Trophoblast cell (in vitro differentiated cells and primary cell): ENCODE measurements around the gene ASIC4.

Experiments used
- DNase-seq, 2 donors: peaks; one replicate each; pipeline ENCODE4 v3.0.0-alpha.2; 2016
- H2AFZ ChIP-seq: 2 replicates; pipeline ENCODE4 v1.6.1; 2013; ENCODE audit warnings: low read length, moderate library complexity, mild to moderate bottlenecking; ENCODE audit not compliant: insufficient read depth, poor library complexity
- H2AK5ac ChIP-seq: 2 replicates; pipeline ENCODE4 v1.6.1; 2013; ENCODE audit warnings: mild to moderate bottlenecking, low read length
- H2BK120ac ChIP-seq: 2 replicates; pipeline ENCODE4 v1.6.1; 2013; ENCODE audit warnings: low read length, mild to moderate bottlenecking, moderate library complexity; ENCODE audit not compliant: insufficient read depth, poor library complexity
- H2BK12ac ChIP-seq: 2 replicates; pipeline ENCODE4 v1.6.1; 2013; ENCODE audit warnings: mild to moderate bottlenecking, low read length, moderate library complexity
- H2BK5ac ChIP-seq: 2 replicates; pipeline ENCODE4 v1.6.1; 2013; ENCODE audit warnings: low read length, low read depth, moderate library complexity, mild to moderate bottlenecking; ENCODE audit not compliant: poor library complexity
- H3K14ac ChIP-seq: 2 replicates; pipeline ENCODE4 v1.6.1; 2013; ENCODE audit warnings: mild to moderate bottlenecking, low read length
- H3K18ac ChIP-seq: 2 replicates; pipeline ENCODE4 v1.6.1; 2013; ENCODE audit warnings: mild to moderate bottlenecking, low read length
- H3K23ac ChIP-seq: 2 replicates; pipeline ENCODE4 v1.6.1; 2013; ENCODE audit warnings: low read length
- H3K27ac ChIP-seq: 2 replicates; pipeline ENCODE4 v1.5.1; 2013; ENCODE audit warnings: low read depth, mild to moderate bottlenecking, inconsistent platforms, low read length, moderate library complexity
- H3K27me3 ChIP-seq: 2 replicates; pipeline ENCODE4 v1.6.1; 2013; ENCODE audit warnings: inconsistent platforms, mild to moderate bottlenecking, low read length, moderate library complexity; ENCODE audit not compliant: insufficient read depth
- H3K36me3 ChIP-seq, 2 experiments: 1 replicate in 1 of 2; 2 replicates in 1 of 2; pipeline ENCODE4 v1.6.1; 2013; ENCODE audit warnings: low read length in 2 of 2, mild to moderate bottlenecking in 2 of 2, moderate library complexity in 1 of 2; ENCODE audit not compliant: insufficient read depth in 2 of 2, control insufficient read depth in 1 of 2
- H3K4ac ChIP-seq: 2 replicates; pipeline ENCODE4 v1.6.1; 2013; ENCODE audit warnings: low read depth, mild to moderate bottlenecking, low read length, moderate library complexity
- H3K4me1 ChIP-seq, 2 experiments: 1 replicate in 1 of 2; 2 replicates in 1 of 2; pipeline ENCODE4 v1.6.1; 2013; ENCODE audit warnings: low read length in 2 of 2, mild to moderate bottlenecking in 2 of 2, moderate library complexity in 1 of 2; ENCODE audit not compliant: insufficient read depth in 2 of 2, control insufficient read depth in 1 of 2
- H3K4me2 ChIP-seq: 2 replicates; pipeline ENCODE4 v1.6.1; 2013; ENCODE audit warnings: inconsistent platforms, mild to moderate bottlenecking, low read length, moderate library complexity
- H3K4me3 ChIP-seq: 2 replicates; pipeline ENCODE4 v1.5.1; 2013; ENCODE audit warnings: mild to moderate bottlenecking, low read depth, low read length, inconsistent platforms
- H3K79me1 ChIP-seq: one replicate; pipeline ENCODE4 v1.6.1; 2013; ENCODE audit warnings: low read length
- H3K79me2 ChIP-seq: 2 replicates; pipeline ENCODE4 v1.6.1; 2013; ENCODE audit warnings: low read length, mild to moderate bottlenecking; ENCODE audit not compliant: control insufficient read depth, insufficient read depth, poor library complexity
- H3K9ac ChIP-seq: 2 replicates; pipeline ENCODE4 v1.6.1; 2013; ENCODE audit warnings: mild to moderate bottlenecking, low read length
- H3K9me3 ChIP-seq: 2 replicates; pipeline ENCODE4 v1.6.1; 2013; ENCODE audit warnings: low read depth, mild to moderate bottlenecking, control low read depth, inconsistent platforms, low read length; ENCODE audit not compliant: insufficient read depth
- H4K12ac ChIP-seq: 2 replicates; pipeline ENCODE4 v1.6.1; 2013; ENCODE audit warnings: low read depth, mild to moderate bottlenecking, low read length, moderate library complexity
- H4K8ac ChIP-seq: 2 replicates; pipeline ENCODE4 v1.6.1; 2013; ENCODE audit warnings: low read depth, mild to moderate bottlenecking, low read length, moderate library complexity
- H4K91ac ChIP-seq: one replicate; pipeline ENCODE4 v1.6.1; 2013; ENCODE audit warnings: low read depth, mild to moderate bottlenecking, low read length, moderate library complexity
- WGBS: extraction: QIAGEN DNeasy Blood & Tissue Kit; methylation state at CpG from one replicate; pipeline ENCODE4 v1.1.7; 2013; ENCODE audit warnings: missing lambda C conversion rate; ENCODE audit not compliant: insufficient read length, insufficient coverage; ENCODE audit errors: extremely low coverage; 5-methylcytosine and 5-hydroxymethylcytosine counted together

ASIC4 gene

GRCh38 chr2:219475697-219476651 is 38.3 kb upstream of the ASIC4 start:
- no peaks in the 10 kb centered on the region for H3K79me2 ChIP-seq
- H2BK12ac ChIP-seq, result no peak overlapping the region
- H4K12ac ChIP-seq, result no peak overlapping the region
- H3K4me1 ChIP-seq, result peaks cover 3% of the 10 kb centered on the region in 2 experiments
- no peaks in the 10 kb centered on the region for H3K9me3 ChIP-seq
- no peak overlapping the region for H4K8ac ChIP-seq
- H3K27ac ChIP-seq, result no peak overlapping the region
- no peaks in the 10 kb centered on the region for H3K27me3 ChIP-seq
- H3K23ac ChIP-seq, result no peak overlapping the region
- no peak overlapping the region for H2BK120ac ChIP-seq
- no peak overlapping the region for H2BK5ac ChIP-seq
- H3K4me3 ChIP-seq, result no peak overlapping the region
- no peaks in the 10 kb centered on the region for H3K79me1 ChIP-seq
- DNase-seq, result peak; percentile 48 to 66
- no peak overlapping the region for H3K14ac ChIP-seq
- H3K4me2 ChIP-seq, result peak overlapping the region; percentile 35
- H2AFZ ChIP-seq, result no peak overlapping the region
- no peak overlapping the region for H3K4ac ChIP-seq
- no peaks in the 10 kb centered on the region for H3K36me3 ChIP-seq
- WGBS, result no CpG with 5 or more reads among the region's 14 CpGs
- no peak overlapping the region for H3K18ac ChIP-seq
- H2AK5ac ChIP-seq, result no peak overlapping the region
- no peak overlapping the region for H3K9ac ChIP-seq
- no peak overlapping the region for H4K91ac ChIP-seq

- no peak for DNase-seq
- Histone ChIP-seq H3K9me3 (no peaks in the 10 kb centered on the region), H4K8ac (no peak overlapping the region), H3K9ac (no peak overlapping the region), H3K4me2 (peak overlapping the region; percentile 35), H3K27me3 (no peaks in the 10 kb centered on the region), H2BK120ac (no peak overlapping the region), H4K12ac (no peak overlapping the region), H3K14ac (no peak overlapping the region), H3K4ac (no peak overlapping the region), H2AK5ac (no peak overlapping the region), H2BK5ac (no peak overlapping the region), H4K91ac (no peak overlapping the region), H3K4me3 (no peak overlapping the region), H3K79me2 (no peaks in the 10 kb centered on the region), H3K18ac (no peak overlapping the region), H2AFZ (no peak overlapping the region), H3K79me1 (no peaks in the 10 kb centered on the region), H2BK12ac (no peak overlapping the region), H3K27ac (no peak overlapping the region), H3K23ac (no peak overlapping the region), H3K36me3 (no peaks in the 10 kb centered on the region), H3K4me1 (peaks cover 3% of the 10 kb centered on the region in 2 experiments)
- WGBS, result no CpG with 5 or more reads among the region's 16 CpGs
These were observed 37.6 kb upstream of the ASIC4 start for GRCh38 chr2:219476652-219477151.

GRCh38 chr2:219477179-219477578 is 37.1 kb upstream of the ASIC4 start:
- DNase-seq, result no peak
- Histone ChIP-seq H2BK5ac (no peak overlapping the region), H3K4me2 (no peak overlapping the region), H3K27me3 (no peaks in the 10 kb centered on the region), H3K27ac (no peak overlapping the region), H3K4me1 (peaks cover 3% of the 10 kb centered on the region in 2 experiments), H2AK5ac (no peak overlapping the region), H3K79me1 (no peaks in the 10 kb centered on the region), H2AFZ (no peak overlapping the region), H2BK120ac (no peak overlapping the region), H3K79me2 (no peaks in the 10 kb centered on the region), H3K4me3 (no peak overlapping the region), H3K4ac (no peak overlapping the region), H3K36me3 (no peaks in the 10 kb centered on the region), H2BK12ac (no peak overlapping the region), H4K12ac (no peak overlapping the region), H4K8ac (no peak overlapping the region), H3K9me3 (no peaks in the 10 kb centered on the region), H3K18ac (no peak overlapping the region), H3K23ac (no peak overlapping the region), H3K14ac (no peak overlapping the region), H3K9ac (no peak overlapping the region), H4K91ac (no peak overlapping the region)
- no CpG with 5 or more reads among the region's 13 CpGs for WGBS

GRCh38 chr2:219477815-219478214 is 36.5 kb upstream of the ASIC4 start:
- Histone ChIP-seq H3K27ac (no peak overlapping the region), H3K4me1 (peaks cover 3% of the 10 kb centered on the region in 2 experiments), H4K8ac (no peak overlapping the region), H3K14ac (no peak overlapping the region), H3K36me3 (no peaks in the 10 kb centered on the region), H3K4me2 (no peak overlapping the region), H2AK5ac (no peak overlapping the region), H2AFZ (no peak overlapping the region), H3K9me3 (peaks cover 1% of the 10 kb centered on the region), H3K27me3 (peaks cover 4% of the 10 kb centered on the region), H3K79me1 (no peaks in the 10 kb centered on the region), H2BK12ac (no peak overlapping the region), H3K4ac (no peak overlapping the region), H2BK5ac (no peak overlapping the region), H3K9ac (no peak overlapping the region), H4K12ac (no peak overlapping the region), H3K79me2 (no peaks in the 10 kb centered on the region), H3K23ac (no peak overlapping the region), H4K91ac (no peak overlapping the region), H3K18ac (no peak overlapping the region), H3K4me3 (no peak overlapping the region), H2BK120ac (no peak overlapping the region)
- no peak for DNase-seq
- no CpG with 5 or more reads among the region's 15 CpGs for WGBS
